Stimulated activated CD4-positive, alpha-beta T cell treated with anti-CD3 and anti-CD28 coated beads, Interleukin-15, amount 100 ng/mL, for 48 hours (primary cell): ENCODE results near the gene EEF1A2.

Source experiments
- DNase-seq, 2 donors: peaks; one replicate each; pipeline ENCODE4 v3.0.0-alpha.2; 2020; ENCODE audit warnings: low read depth in 2 of 2

EEF1A2 gene

GRCh38 chr20:63500151-63500901, 1.4 kb upstream of the EEF1A2 start:
- no peak for DNase-seq

- no peak for DNase-seq
These were observed 571 bp upstream of the EEF1A2 start for GRCh38 chr20:63499338-63499969.

- DNase-seq, result no peak
These were observed 642 bp downstream of the EEF1A2 start for GRCh38 chr20:63497946-63498935.

- DNase-seq, result no peak
These were observed 1.5 kb downstream of the EEF1A2 start for GRCh38 chr20:63497138-63497945.

GRCh38 chr20:63496596-63497120, 2.2 kb downstream of the EEF1A2 start:
- DNase-seq, result no peak

GRCh38 chr20:63495741-63496595, 2.9 kb downstream of the EEF1A2 start:
- peak; percentile 38 to 75 for DNase-seq

- no peak for DNase-seq
These were observed 3.6 kb downstream of the EEF1A2 start for GRCh38 chr20:63495167-63495720.

- no peak for DNase-seq
These were observed 4.3 kb downstream of the EEF1A2 start for GRCh38 chr20:63494420-63495166.

- DNase-seq, result no peak
These were observed 4.8 kb downstream of the EEF1A2 start for GRCh38 chr20:63494084-63494419.

GRCh38 chr20:63493563-63494020, 5.3 kb downstream of the EEF1A2 start:
- DNase-seq, result no peak

- no peak for DNase-seq
These were observed 5.9 kb downstream of the EEF1A2 start for GRCh38 chr20:63492982-63493381.

- no peak for DNase-seq
These were observed 6.4 kb downstream of the EEF1A2 start for GRCh38 chr20:63492518-63492917.

GRCh38 chr20:63491635-63492230, 7.2 kb downstream of the EEF1A2 start:
- no peak for DNase-seq

GRCh38 chr20:63491078-63491477, 7.8 kb downstream of the EEF1A2 start:
- no peak for DNase-seq

GRCh38 chr20:63490416-63490815, 8.5 kb downstream of the EEF1A2 start:
- no peak for DNase-seq

GRCh38 chr20:63488315-63489251, 10.3 kb downstream of the EEF1A2 start:
- no peak for DNase-seq

- DNase-seq, result no peak
These were observed 11.1 kb downstream of the EEF1A2 start for GRCh38 chr20:63487781-63488241.
